ENCODE results near the gene LRIG1.

Gene LRIG1

GRCh38 chr3:66416556-66417304, 84.1 kb downstream of the LRIG1 start:
- DNase-seq = no peak

GRCh38 chr3:66415867-66416428, 84.9 kb downstream of the LRIG1 start:
- no peak for DNase-seq

- DNase-seq = no peak
These were observed 86.0 kb downstream of the LRIG1 start for GRCh38 chr3:66414846-66415245.

- peak; percentile 31 for DNase-seq
These were observed 87.6 kb downstream of the LRIG1 start for GRCh38 chr3:66413151-66413751.

GRCh38 chr3:66411961-66412887, 88.6 kb downstream of the LRIG1 start:
- DNase-seq = no peak

- DNase-seq = no peak
These were observed 89.3 kb downstream of the LRIG1 start for GRCh38 chr3:66411474-66411873.

GRCh38 chr3:66410976-66411375, 89.8 kb downstream of the LRIG1 start:
- no peak for DNase-seq

GRCh38 chr3:66409771-66410754, 90.8 kb downstream of the LRIG1 start:
- no peak for DNase-seq

GRCh38 chr3:66407611-66408218, 93.1 kb downstream of the LRIG1 start:
- peak; percentile 71 for DNase-seq

GRCh38 chr3:66406831-66407610, 93.8 kb downstream of the LRIG1 start:
- DNase-seq = no peak

- DNase-seq = no peak
These were observed 94.7 kb downstream of the LRIG1 start for GRCh38 chr3:66406163-66406562.

GRCh38 chr3:66405701-66406091, 95.1 kb downstream of the LRIG1 start:
- DNase-seq = no peak

GRCh38 chr3:66404903-66405700, 95.7 kb downstream of the LRIG1 start:
- DNase-seq = no peak

- DNase-seq = no peak
These were observed 96.6 kb downstream of the LRIG1 start for GRCh38 chr3:66404197-66404596.

GRCh38 chr3:66403323-66403990, 97.4 kb downstream of the LRIG1 start:
- no peak for DNase-seq

GRCh38 chr3:66402596-66403290, 98.1 kb downstream of the LRIG1 start:
- DNase-seq = no peak

GRCh38 chr3:66401675-66402491, 98.9 kb downstream of the LRIG1 start:
- no peak for DNase-seq

GRCh38 chr3:66401157-66401550, 99.7 kb downstream of the LRIG1 start:
- DNase-seq = no peak
